Glutamatergic neuron (in vitro differentiated cells): ENCODE results near the gene TBC1D21. TPM values are rescaled to one million over a fixed set of nuclear protein-coding genes. Genes with fewer than 3 reads are reported as not detected.

Experiments used
- DNase-seq: peaks from one replicate; pipeline ENCODE4 v3.0.0; 2022
- H3K27ac Mint-ChIP-seq: one replicate; pipeline ENCODE4 v1.8.0; 2020; ENCODE audit warnings: mild to moderate bottlenecking, mixed read lengths, inconsistent platforms; ENCODE audit not compliant: unreplicated experiment
- H3K27me3 Mint-ChIP-seq: one replicate; pipeline ENCODE4 v1.8.0; 2020; ENCODE audit warnings: mild to moderate bottlenecking, moderate library complexity, mixed read lengths, inconsistent platforms; ENCODE audit not compliant: unreplicated experiment
- H3K36me3 Mint-ChIP-seq: one replicate; pipeline ENCODE4 v1.8.0; 2020; ENCODE audit warnings: mild to moderate bottlenecking, mixed read lengths, inconsistent platforms; ENCODE audit not compliant: unreplicated experiment
- H3K4me1 Mint-ChIP-seq: one replicate; pipeline ENCODE4 v1.8.0; 2020; ENCODE audit warnings: mild to moderate bottlenecking, low read depth, mixed read lengths, inconsistent platforms; ENCODE audit not compliant: unreplicated experiment
- H3K4me3 Mint-ChIP-seq: one replicate; pipeline ENCODE4 v1.8.0; 2020; ENCODE audit warnings: mild to moderate bottlenecking, mixed read lengths, inconsistent platforms; ENCODE audit not compliant: unreplicated experiment
- H3K9me3 Mint-ChIP-seq: one replicate; pipeline ENCODE4 v1.8.0; 2020; ENCODE audit warnings: mild to moderate bottlenecking, moderate library complexity, mixed read lengths, inconsistent platforms; ENCODE audit not compliant: unreplicated experiment
- total RNA-seq: library from RNA; stranded (reverse); fragmentation: NEBNext Ultra II Directional; extraction: Animal tissue kit (Norgen Biotek cat#: 25700); gene quantifications from one replicate; pipeline ENCODE4 v1.2.1, GENCODE V29; 2021; ENCODE audit not compliant: unreplicated experiment
- TF ChIP-seq, protein P1 (sequence below): fragments of 200-600 bp; sonication (generic); IDR thresholded peaks from one replicate; pipeline ENCODE4 v1.5.0; 2021; ENCODE audit not compliant: partially characterized antibody, unreplicated experiment

The TBC1D21 gene
- total RNA-seq, 1 donor from 2014 or later: not detected

DNA sequence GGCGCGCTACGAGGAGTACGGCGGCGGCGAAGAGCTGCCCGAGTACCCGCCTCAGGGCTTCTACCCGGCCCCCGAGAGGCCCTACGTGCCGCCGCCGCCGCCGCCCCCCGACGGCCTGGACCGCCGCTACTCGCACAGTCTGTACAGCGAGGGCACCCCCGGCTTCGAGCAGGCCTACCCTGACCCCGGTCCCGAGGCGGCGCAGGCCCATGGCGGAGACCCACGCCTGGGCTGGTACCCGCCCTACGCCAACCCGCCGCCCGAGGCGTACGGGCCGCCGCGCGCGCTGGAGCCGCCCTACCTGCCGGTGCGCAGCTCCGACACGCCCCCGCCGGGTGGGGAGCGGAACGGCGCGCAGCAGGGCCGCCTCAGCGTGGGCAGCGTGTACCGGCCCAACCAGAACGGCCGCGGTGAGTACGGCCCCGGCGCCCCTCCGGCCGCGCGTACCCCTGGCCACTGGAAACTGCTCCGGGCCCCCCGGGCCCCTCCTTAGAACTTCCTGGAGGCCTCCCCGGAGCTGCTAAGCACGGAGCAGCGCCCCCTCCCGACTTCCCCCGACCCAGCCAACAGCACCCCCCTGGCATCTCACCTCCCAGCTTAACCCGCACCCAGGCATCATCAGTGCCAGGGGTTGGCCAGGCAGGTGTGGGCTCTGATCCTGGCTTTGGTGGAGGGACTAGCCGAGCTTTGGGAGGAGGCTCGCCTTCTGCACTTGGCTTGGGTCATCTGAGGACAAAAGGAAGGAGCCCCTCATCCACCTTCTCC is 54.3 kb downstream of the TBC1D21 start:
- H3K4me1 Mint-ChIP-seq: peaks cover 49% of the 10 kb centered on the region
- DNase-seq: peak; percentile 77

DNA sequence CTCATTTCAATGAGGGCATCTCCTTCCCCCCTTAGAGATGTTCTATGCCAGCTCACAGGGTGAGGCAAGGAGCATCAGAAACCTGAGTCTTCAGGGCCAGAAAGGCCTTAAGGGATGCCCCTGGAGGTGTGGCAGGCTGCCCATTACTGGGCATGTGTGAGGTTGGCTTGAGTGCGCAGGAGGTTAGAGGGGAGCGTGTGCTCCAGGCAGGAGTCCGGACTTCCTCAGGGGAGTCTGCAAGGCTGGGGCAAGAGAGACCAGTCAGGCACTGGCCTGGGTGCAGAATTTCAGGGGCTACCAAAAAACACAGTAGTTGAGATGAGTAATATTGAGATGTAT is 54.8 kb downstream of the TBC1D21 start:
- TF ChIP-seq, protein P1, sequence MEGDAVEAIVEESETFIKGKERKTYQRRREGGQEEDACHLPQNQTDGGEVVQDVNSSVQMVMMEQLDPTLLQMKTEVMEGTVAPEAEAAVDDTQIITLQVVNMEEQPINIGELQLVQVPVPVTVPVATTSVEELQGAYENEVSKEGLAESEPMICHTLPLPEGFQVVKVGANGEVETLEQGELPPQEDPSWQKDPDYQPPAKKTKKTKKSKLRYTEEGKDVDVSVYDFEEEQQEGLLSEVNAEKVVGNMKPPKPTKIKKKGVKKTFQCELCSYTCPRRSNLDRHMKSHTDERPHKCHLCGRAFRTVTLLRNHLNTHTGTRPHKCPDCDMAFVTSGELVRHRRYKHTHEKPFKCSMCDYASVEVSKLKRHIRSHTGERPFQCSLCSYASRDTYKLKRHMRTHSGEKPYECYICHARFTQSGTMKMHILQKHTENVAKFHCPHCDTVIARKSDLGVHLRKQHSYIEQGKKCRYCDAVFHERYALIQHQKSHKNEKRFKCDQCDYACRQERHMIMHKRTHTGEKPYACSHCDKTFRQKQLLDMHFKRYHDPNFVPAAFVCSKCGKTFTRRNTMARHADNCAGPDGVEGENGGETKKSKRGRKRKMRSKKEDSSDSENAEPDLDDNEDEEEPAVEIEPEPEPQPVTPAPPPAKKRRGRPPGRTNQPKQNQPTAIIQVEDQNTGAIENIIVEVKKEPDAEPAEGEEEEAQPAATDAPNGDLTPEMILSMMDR: no peak
- Mint-ChIP-seq H3K4me1 (peaks cover 46% of the 10 kb centered on the region), H3K9me3 (peaks cover 21% of the 10 kb centered on the region), H3K27me3 (peaks cover 16% of the 10 kb centered on the region), H3K36me3 (no peaks in the 10 kb centered on the region), H3K27ac (peak overlapping the region; percentile 93), H3K4me3 (peak overlapping the region; percentile 99)
- peak; percentile 45 for DNase-seq

More for the DNA sequence above, 54.3 kb downstream of the TBC1D21 start:
- Mint-ChIP-seq H3K27ac (peak overlapping the region; percentile 93), H3K9me3 (peaks cover 21% of the 10 kb centered on the region), H3K4me3 (peak overlapping the region; percentile 99), H3K36me3 (no peaks in the 10 kb centered on the region), H3K27me3 (peaks cover 14% of the 10 kb centered on the region)
- TF ChIP-seq, protein P1: peak; percentile 65

DNA sequence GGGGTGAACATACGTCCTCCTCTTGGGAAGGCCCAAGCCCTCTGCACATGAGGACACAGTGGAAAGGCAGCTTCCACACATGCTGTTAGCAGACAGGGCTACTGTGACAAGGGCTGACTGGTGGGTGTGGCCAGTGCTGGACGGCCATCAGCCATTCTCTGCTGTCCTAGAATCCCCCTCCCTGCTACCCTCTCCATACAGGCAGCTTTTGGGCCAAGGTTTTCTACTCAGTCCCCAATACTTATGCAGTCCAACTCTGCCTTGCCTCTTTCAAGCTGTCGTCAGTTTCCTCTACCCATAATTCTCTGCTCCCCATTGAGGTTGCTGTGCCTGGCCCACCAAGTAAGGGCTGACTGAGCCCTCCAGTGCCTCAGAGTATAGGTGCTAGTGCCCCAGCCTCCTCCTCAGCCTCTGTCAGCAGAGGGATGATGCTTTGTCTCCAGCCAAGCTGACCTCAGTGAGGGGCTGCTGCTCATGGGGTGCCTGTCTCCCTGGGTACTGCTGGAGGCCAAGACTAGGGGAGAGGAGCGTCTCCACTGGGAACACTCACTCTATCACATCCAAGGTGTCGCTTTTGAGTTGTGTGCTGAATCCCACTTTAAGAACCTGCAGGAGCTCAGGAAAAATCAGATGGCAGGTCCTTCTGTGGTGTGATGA is 55.7 kb downstream of the TBC1D21 start:
- Mint-ChIP-seq H3K9me3 (peaks cover 19% of the 10 kb centered on the region), H3K4me1 (peaks cover 37% of the 10 kb centered on the region), H3K4me3 (peak overlapping the region; percentile 99), H3K27ac (peak overlapping the region; percentile 93), H3K27me3 (peaks cover 14% of the 10 kb centered on the region), H3K36me3 (no peaks in the 10 kb centered on the region)
- TF ChIP-seq, protein P1: no peak
- DNase-seq: peak; percentile 80

DNA sequence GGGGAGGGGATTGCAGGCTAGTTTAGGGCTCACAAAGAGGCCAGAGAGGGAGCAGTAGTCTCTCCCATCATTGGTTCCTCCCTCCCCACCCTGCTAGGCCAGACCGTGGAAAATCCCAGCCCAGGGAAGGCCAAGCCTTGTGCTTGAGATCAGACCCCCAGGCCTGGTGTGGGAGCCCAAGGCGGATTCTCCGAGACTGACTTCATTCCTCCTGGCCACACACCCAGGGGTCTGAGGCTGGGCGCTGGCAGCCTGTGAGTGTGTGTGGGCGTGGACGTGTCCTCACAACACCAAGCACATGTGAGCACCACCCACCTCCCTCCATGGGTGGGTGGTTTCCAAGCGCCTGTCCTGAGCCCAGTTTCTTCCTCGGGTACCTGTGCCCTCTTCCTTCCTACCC is 57.0 kb downstream of the TBC1D21 start:
- Mint-ChIP-seq H3K27ac (peak overlapping the region; percentile 43), H3K4me1 (peaks cover 39% of the 10 kb centered on the region), H3K36me3 (no peaks in the 10 kb centered on the region), H3K4me3 (peak overlapping the region; percentile 99), H3K9me3 (peaks cover 25% of the 10 kb centered on the region), H3K27me3 (peaks cover 16% of the 10 kb centered on the region)
- TF ChIP-seq, protein P1: no peak
- peak; percentile 14 for DNase-seq

DNA sequence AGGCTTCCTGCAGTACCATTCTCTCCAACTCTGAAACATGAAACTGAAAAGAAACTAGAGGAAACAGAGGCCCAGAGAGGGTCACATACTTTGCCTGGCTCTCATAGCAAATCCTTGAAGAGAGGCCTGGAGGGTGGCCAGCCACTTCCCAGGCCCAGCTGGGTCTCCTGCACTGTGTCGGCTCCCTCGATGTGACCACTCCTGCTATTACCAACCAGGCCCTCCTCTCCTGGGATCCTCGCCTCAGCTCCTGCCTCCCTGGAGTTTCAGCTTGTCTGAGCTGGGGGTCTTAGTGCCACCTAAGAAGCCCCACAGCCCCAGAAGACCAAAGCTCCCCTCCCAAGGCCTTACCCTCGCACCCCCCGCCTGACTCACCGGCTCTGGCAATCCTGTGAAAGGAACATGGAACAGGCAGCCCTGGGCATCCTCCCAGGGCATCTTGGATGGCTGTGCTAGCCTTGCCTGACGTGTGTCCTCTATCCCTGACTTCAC is 57.5 kb downstream of the TBC1D21 start:
- H3K27me3 Mint-ChIP-seq: peaks cover 14% of the 10 kb centered on the region
- TF ChIP-seq, protein P1: no peak
- H3K4me1 Mint-ChIP-seq: peaks cover 39% of the 10 kb centered on the region
- H3K9me3 Mint-ChIP-seq: peaks cover 21% of the 10 kb centered on the region
- peak overlapping the region; percentile 99 for H3K4me3 Mint-ChIP-seq
- no peak for DNase-seq
- H3K27ac Mint-ChIP-seq: no peak overlapping the region
- H3K36me3 Mint-ChIP-seq: no peaks in the 10 kb centered on the region
